Daoy (cell line): ENCODE results near the gene ENDOG. TPM values are rescaled to one million over a fixed set of nuclear protein-coding genes. Genes with fewer than 3 reads are reported as not detected.
"Not testable (repeated sequence)": the region's sequence is repeated elsewhere in the genome, so short reads cannot be mapped to it uniquely, and the experiment has no call there.

ENCODE experiments used
- DNase-seq: peaks from one replicate; pipeline ENCODE4 v3.0.0-alpha.2; 2015; ENCODE audit warnings: low read depth
- total RNA-seq: library from RNA; depleted of rRNA; stranded (reverse); fragments of >200 nt; shearing (Covaris generic); gene quantifications from 2 replicates; pipeline ENCODE4 v1.2.3, GENCODE V29; 2014; rRNA removed

The ENDOG gene
- total RNA-seq, 1 experiment from 2014 or later = 14.1 TPM

GRCh38 chr9:128862401-128862851, 44.1 kb downstream of the ENDOG start:
- no peak for DNase-seq

GRCh38 chr9:128863647-128864046, 45.3 kb downstream of the ENDOG start:
- peak; percentile 77 for DNase-seq

- no peak for DNase-seq
These were observed 52.0 kb downstream of the ENDOG start for GRCh38 chr9:128870128-128870940.

- DNase-seq = not testable (repeated sequence)
These were observed 52.6 kb downstream of the ENDOG start for GRCh38 chr9:128870941-128871265.

Other genes with a start within 250 kb of the ENDOG start
- 170 and 194 TPM in 2 replicates for gene DYNC2I2, start 161.7 kb upstream of the ENDOG start, total RNA-seq
- 1,185 and 1,206 TPM in 2 replicates for gene SET, start 129.3 kb upstream of the ENDOG start, total RNA-seq
- gene PKN3, start 116.0 kb upstream of the ENDOG start, total RNA-seq = 8.2 and 16.8 TPM in 2 replicates
- 62.3 and 78.8 TPM in 2 replicates for gene ZDHHC12, start 94.4 kb upstream of the ENDOG start, total RNA-seq
- gene ZER1, start 46.6 kb upstream of the ENDOG start, total RNA-seq = 9.1 and 31.6 TPM in 2 replicates
- gene TBC1D13, start 31.2 kb upstream of the ENDOG start, total RNA-seq = 12.9 and 13.1 TPM in 2 replicates
- gene SPOUT1, start 11.3 kb downstream of the ENDOG start, total RNA-seq = 29.9 and 45.8 TPM in 2 replicates
- 7.1 and 8.9 TPM in 2 replicates for gene KYAT1, start 63.5 kb downstream of the ENDOG start, total RNA-seq
- 35.5 and 36.7 TPM in 2 replicates for gene LRRC8A, start 63.6 kb downstream of the ENDOG start, total RNA-seq
- not detected in 2 replicates for gene PHYHD1, start 102.5 kb downstream of the ENDOG start, total RNA-seq
- gene DOLK, start 129.1 kb downstream of the ENDOG start, total RNA-seq = 16.3 and 17.1 TPM in 2 replicates
- gene NUP188, start 129.2 kb downstream of the ENDOG start, total RNA-seq = 73.7 and 75.5 TPM in 2 replicates
- 19.0 and 21.8 TPM in 2 replicates for gene SH3GLB2, start 209.8 kb downstream of the ENDOG start, total RNA-seq
- gene MIGA2, start 218.1 kb downstream of the ENDOG start, total RNA-seq = 7.8 and 27.4 TPM in 2 replicates